HG03558 (cell line): Measurements from ENCODE around the gene FERMT3.
A peak's percentile ranks its signal among the peaks of the same experiment; 100 is the strongest.

Source experiments
- ATAC-seq: cut with Tn5 transposase; IDR thresholded peaks from one replicate; pipeline ENCODE4 v1.9.1; 2021; ENCODE audit warnings: moderate number of reproducible peaks; ENCODE audit not compliant: unreplicated experiment; ENCODE audit errors: extremely low read depth

FERMT3 gene

DNA sequence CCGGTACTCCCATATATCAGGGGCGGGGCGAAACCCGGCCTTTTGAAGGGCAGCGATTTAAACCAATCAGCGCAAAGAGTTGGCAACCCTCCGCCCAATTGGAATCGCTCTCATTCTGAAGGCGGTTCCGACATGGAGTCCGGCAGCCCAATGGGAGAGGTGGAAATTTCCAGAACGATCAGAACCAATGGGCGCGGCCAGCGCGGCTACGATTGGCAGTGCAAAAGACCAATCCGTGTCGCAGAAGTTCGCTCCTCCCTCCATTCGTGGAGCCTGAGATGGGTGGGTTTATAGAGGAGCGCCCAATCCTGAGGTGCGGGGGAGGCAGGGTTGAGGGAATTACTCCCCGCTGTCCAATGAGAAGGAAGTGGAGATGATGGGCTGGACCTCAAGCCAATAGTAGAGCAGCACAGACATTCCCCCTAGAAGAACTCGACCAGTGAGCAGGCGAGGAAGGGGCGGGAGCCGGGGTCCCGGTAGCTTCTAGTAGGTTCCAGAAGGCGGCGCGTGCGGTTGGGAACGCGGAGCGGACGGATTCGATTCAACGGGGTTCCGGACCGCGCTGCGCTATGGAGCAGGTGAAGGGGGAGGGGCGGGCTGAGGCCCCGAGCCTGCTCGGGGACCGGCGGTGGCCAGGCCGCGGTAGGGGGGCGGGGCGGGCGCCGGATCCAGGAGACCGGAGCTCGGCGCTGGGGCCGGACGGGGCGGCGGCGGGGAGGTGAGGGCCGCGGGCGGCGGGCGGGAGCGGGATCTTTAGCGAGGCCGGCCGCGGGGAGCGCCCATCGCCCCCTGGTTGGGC is 20.6 kb upstream of the FERMT3 start, which contains the start of gene STIP1:
STIP1 (plus strand) TSS at position 479 of the 799 bp plus-strand sequence; CDS start at position 570, 91 bp downstream.
- ATAC-seq, result peak; percentile 70

DNA sequence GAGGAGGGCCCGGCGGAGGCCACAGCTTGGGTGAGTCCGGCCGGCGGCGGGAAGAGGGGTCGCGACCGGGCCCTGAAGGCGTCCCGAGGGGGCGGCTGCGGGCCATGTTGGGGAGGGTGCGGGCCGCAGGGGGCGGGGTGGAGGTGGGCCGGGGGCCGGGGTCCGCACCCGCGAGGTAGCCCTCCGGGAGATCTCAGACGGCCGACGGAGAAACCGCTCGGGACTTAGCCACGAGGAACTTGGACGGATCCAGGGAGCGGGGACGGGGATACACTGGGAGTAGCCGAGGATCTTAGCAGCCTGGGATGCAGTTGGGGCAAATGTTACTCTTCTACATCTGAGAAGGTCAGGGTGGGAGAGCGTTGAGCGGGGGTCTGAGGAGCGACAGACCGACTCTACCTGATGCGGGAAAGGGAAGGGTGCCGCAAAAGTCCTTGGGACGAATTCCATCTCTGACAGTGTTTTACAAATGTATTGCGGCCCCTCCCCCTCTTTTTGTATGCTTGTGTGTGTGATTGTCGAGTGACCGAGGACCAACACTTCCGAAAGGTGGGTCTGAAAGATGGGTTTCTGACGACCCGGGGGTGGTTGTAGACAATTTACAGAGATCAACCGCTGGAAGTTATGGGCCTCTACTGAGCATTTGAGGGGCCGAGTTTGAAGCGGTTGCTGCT is 19.9 kb upstream of the FERMT3 start:
- no peak for ATAC-seq

- ATAC-seq, result no peak
Measured at GRCh38 chr11:64192434-64192833, 14.1 kb upstream of the FERMT3 start.

GRCh38 chr11:64196626-64197025 is 9.9 kb upstream of the FERMT3 start:
- no peak for ATAC-seq

GRCh38 chr11:64198511-64198910 is 8.0 kb upstream of the FERMT3 start:
- ATAC-seq, result no peak

- no peak for ATAC-seq
Measured at GRCh38 chr11:64201543-64201942, 5.0 kb upstream of the FERMT3 start.

GRCh38 chr11:64202992-64203391 is 3.5 kb upstream of the FERMT3 start:
- no peak for ATAC-seq

- ATAC-seq, result no peak
Measured at GRCh38 chr11:64203421-64204079, 3.0 kb upstream of the FERMT3 start.

DNA sequence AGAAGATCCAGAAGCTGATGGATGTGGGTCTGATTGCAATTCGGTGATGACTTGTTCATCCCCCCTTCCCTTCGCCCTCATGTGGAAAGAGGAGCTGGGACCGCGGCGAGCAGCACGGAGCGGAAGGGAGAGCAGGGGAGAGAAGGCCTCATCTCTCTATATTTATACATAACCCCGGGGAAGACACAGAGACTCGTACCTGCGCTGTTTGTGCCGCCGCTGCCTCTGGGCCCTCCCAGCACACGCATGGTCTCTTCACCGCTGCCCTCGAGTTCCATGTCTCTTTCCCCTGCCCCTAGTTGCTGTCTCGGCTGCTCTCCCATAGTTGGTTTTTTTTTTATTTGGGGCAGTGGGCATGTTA is 2.5 kb upstream of the FERMT3 start:
- no peak for ATAC-seq

DNA sequence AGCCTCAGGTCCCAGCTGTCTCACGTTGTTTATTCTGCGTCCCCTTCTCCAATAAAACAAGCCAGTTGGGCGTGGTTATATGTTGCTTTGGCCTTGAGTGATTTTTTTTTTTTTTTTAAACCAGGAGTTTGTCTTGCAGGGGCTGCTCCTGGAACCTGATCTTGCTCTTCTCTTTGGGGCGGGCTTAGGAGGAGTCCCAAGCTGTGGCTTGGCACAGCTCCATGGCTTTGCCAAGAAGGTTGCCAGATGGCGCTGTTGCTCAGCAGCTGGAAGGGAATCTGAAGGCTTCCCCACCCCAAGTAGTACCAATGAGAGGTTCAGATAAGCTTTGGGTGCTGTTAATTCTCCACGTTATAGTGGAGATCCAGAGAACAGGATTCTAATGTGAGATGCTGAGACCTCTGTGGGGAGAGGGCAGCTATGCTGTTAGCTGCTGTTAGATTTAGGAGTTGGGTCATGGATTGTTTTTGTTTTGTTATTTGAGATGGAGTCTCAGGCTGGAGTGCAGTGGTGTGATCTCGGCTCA is 2.0 kb upstream of the FERMT3 start:
- ATAC-seq, result no peak

DNA sequence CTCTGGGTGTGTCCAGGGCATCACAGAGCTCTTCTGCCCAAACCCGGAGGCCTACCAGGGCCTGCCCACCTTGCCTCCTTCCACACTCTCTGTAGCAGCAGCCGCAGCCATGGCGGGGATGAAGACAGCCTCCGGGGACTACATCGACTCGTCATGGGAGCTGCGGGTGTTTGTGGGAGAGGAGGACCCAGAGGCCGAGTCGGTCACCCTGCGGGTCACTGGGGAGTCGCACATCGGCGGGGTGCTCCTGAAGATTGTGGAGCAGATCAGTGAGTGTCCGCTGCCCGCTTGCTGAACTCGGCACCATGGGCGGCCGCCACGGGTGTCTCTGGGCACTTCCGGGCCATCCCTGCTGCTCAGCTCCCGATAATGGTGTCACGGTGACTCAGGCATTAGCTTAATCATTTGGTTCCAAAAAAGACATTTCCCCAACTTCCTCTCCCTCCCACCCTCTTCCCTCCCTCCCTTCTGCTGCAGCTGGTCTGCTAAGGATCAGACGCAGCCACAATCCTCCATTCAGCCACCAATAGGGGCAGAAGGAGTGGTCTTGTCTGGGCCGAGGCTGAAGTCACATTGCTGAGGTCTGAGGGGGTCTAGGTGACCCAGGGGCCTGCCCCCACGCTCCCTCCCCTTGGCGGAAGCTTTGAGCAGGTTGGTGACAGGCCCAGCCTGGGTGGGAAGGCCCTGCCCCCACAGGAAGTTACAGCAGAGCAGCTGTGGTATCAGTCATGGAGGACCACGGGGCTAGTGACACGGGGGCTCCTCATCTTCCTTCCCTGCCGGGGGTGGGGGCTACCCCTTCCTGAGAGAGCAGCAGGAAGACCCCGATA is 950 bp downstream of the FERMT3 start:
- ATAC-seq, result no peak

- ATAC-seq, result no peak
Measured at GRCh38 chr11:64208086-64208795, 1.7 kb downstream of the FERMT3 start.

- no peak for ATAC-seq
Measured at GRCh38 chr11:64208796-64209562, 2.5 kb downstream of the FERMT3 start.

GRCh38 chr11:64209563-64209843 is 3.0 kb downstream of the FERMT3 start:
- ATAC-seq, result no peak

DNA sequence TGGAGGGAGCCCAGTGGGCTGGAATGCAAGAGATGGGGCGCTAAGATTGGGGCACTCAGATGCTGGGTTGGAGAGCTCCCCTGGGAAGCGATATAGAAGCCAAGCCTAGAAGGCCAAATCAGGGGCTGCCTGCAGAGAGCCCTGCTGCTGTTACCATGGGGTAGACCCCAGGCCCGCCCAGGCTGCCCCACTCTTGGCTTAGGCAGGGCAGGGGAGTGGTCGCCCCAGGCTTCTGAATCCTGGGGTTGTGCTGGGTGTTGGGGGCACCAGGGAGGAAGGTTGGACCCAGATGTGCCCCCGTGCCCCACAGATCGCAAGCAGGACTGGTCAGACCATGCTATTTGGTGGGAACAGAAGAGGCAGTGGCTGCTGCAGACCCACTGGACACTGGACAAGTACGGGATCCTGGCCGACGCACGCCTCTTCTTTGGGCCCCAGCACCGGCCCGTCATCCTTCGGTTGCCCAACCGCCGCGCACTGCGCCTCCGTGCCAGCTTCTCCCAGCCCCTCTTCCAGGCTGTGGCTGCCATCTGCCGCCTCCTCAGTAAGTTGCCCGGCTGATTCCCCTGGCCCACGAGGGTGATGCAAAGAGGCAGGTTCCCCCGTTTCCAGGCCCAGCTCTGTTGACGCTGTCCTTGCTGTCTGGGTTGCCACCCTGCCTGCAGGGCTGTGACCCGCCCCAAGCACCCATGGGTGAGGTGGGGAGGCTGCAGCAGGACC is 3.9 kb downstream of the FERMT3 start:
- ATAC-seq, result no peak

- ATAC-seq, result no peak
Measured at GRCh38 chr11:64211181-64211872, 4.8 kb downstream of the FERMT3 start.

- ATAC-seq, result no peak
Measured at GRCh38 chr11:64216879-64217278, 10.4 kb downstream of the FERMT3 start.
